Ishikawa (cell line): ENCODE results near the gene SLC2A2.

ENCODE experiments used
- CEBPB ChIP-seq: IDR thresholded peaks from 2 replicates; pipeline ENCODE4 v1.6.1; 2012
- CREB1 ChIP-seq: IDR thresholded peaks from 2 replicates; pipeline ENCODE4 v1.6.1; 2012; ENCODE audit warnings: low read depth
- EGR1 ChIP-seq: IDR thresholded peaks from 2 replicates; pipeline ENCODE4 v1.6.1; 2012
- EP300 ChIP-seq: IDR thresholded peaks from 2 replicates; pipeline ENCODE4 v1.6.1; 2012; ENCODE audit warnings: borderline replicate concordance
- FOXM1 ChIP-seq: IDR thresholded peaks from 2 replicates; pipeline ENCODE4 v1.6.1; 2012; ENCODE audit warnings: low read depth, borderline replicate concordance
- NFIC ChIP-seq: IDR thresholded peaks from 2 replicates; pipeline ENCODE4 v1.6.1; 2012
- RAD21 ChIP-seq: IDR thresholded peaks from 2 replicates; pipeline ENCODE4 v1.6.1; 2012; ENCODE audit warnings: low read depth
- REST ChIP-seq: IDR thresholded peaks from 2 replicates; pipeline ENCODE4 v1.6.1; 2012; ENCODE audit warnings: low read depth, mild to moderate bottlenecking
- TAF1 ChIP-seq: IDR thresholded peaks from 2 replicates; pipeline ENCODE4 v1.6.1; 2012; ENCODE audit warnings: low read depth, mild to moderate bottlenecking
- TCF12 ChIP-seq: IDR thresholded peaks from 2 replicates; pipeline ENCODE4 v1.6.1; 2012; ENCODE audit warnings: low read depth
- TEAD4 ChIP-seq: IDR thresholded peaks from 2 replicates; pipeline ENCODE4 v1.6.1; 2012
- USF1 ChIP-seq: IDR thresholded peaks from 2 replicates; pipeline ENCODE4 v1.6.1; 2012
- YY1 ChIP-seq: IDR thresholded peaks from 2 replicates; pipeline ENCODE4 v1.6.1; 2012; ENCODE audit warnings: low read depth
- ZBTB7A ChIP-seq: IDR thresholded peaks from 2 replicates; pipeline ENCODE4 v1.6.1; 2012; ENCODE audit warnings: low read depth
- TF ChIP-seq, protein P1 (sequence below): IDR thresholded peaks from 2 replicates; pipeline ENCODE4 v1.6.1; 2012

SLC2A2 gene

DNA sequence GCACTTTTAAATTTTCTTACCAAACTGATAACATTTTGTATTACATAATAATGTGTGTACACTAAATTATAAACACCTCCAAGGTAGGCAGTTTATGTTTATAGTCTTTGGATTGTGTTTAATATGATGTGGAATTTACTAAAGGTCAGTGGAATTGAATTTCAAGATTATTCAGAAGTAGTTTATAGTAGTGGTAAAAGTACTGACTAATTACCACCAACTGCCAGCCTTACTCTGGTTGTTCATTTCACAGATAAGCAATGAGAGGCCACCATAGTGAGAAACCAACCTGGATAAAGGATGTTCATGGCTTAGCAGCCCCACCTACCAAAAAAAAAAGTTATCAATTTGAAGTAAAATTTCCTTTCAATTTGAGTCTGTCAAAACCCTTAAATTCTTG lies 64.1 kb downstream of the SLC2A2 start:
- TF ChIP-seq, protein P1, sequence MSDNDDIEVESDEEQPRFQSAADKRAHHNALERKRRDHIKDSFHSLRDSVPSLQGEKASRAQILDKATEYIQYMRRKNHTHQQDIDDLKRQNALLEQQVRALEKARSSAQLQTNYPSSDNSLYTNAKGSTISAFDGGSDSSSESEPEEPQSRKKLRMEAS, result no peak
- no peak for TF ChIP-seq REST
- TF ChIP-seq USF1, result no peak
- TF ChIP-seq TAF1, result no peak
- TF ChIP-seq TCF12, result no peak
- no peak for TF ChIP-seq NFIC
- no peak for TF ChIP-seq CEBPB
- no peak for TF ChIP-seq EP300
- TF ChIP-seq RAD21, result no peak; the same call in 1 of the 2 replicates
- no peak for TF ChIP-seq YY1
- TF ChIP-seq TEAD4, result no peak
- TF ChIP-seq EGR1, result no peak

DNA sequence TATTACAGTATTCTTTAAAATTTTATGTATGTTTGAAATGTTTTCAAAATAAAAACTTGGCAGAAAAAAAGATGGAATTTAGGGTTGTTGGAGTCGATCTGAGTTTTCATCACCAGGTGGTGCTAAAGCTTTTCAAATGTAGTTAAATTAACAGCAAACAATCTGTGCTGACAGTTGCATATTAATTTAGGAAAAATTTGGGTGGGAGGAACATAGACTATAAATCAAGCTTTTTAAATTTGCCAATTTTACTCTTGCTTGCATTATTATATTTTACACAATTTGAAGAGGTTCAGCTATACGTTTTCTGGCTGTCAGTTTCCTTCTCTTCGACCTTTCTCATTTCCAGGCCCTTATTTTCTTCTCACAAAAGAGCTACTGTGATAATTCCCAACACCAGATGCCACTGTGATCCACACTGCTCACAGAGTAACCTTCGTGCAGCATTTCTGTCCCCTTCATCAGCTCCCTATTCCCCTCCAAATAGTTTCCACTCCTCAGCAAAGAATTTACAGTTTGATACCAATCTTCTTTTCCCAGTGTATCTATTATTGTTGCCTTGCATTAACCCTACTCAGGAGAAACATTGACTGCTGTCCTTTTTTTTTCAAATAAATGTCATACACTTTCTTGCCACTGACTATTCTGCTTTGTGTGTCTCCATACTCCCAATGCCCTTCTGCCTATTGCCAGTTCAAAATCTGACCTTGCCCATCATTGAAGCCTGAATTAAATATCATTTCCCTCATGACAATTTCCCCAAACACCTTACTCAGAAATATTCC lies 64.7 kb downstream of the SLC2A2 start:
- TF ChIP-seq YY1, result no peak
- peak; percentile 81 for TF ChIP-seq RAD21

- TF ChIP-seq ZBTB7A (no peak), FOXM1 (no peak), REST (no peak), EP300 (no peak), TCF12 (no peak), YY1 (no peak), EGR1 (no peak), TEAD4 (no peak), CREB1 (no peak), TAF1 (no peak), RAD21 (no peak), CEBPB (no peak), USF1 (no peak), NFIC (no peak)
- TF ChIP-seq, protein P1, result no peak
These were observed 67.1 kb downstream of the SLC2A2 start for GRCh38 chr3:170959457-170959856.

DNA sequence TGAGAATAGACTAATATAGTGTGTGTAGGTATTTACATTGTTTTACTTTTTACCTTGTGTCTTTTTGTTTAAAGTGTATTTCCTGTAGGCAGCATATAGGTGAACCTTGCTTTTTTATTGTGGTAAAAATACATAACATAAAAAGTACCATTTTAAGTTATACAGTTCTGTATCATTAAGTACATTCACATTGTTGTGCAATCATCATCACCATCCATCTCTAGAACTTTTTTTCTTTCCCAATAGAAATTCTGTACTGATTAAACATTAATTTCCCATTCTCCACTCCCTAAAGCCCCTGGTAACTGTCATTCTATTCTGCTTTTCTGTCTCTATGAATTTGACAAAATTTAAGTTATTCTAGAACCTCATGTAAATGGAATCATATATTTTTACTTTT lies 69.9 kb downstream of the SLC2A2 start:
- TF ChIP-seq YY1 (no peak), NFIC (no peak), TAF1 (no peak), REST (no peak), EGR1 (no peak), ZBTB7A (no peak), TCF12 (no peak), EP300 (no peak), TEAD4 (no peak), CREB1 (no peak), FOXM1 (no peak), USF1 (no peak), RAD21 (no peak)
- TF ChIP-seq, protein P1, result no peak
